H1 (cell line): ENCODE measurements around the gene TELO2.

Experiments
- ATF3 ChIP-seq: IDR thresholded peaks from 2 replicates; pipeline ENCODE4 v1.6.1; 2011; ENCODE audit warnings: low read depth, mild to moderate bottlenecking, low read length; ENCODE audit not compliant: insufficient read depth
- BRCA1 ChIP-seq: IDR thresholded peaks from 2 replicates; pipeline ENCODE4 v1.6.1; 2012; ENCODE audit warnings: low read depth, low read length, improper control_type of control experiment
- CREB1 ChIP-seq: IDR thresholded peaks from 2 replicates; pipeline ENCODE4 v1.6.1; 2012; ENCODE audit warnings: inconsistent platforms
- CTCF ChIP-seq, 3 experiments: IDR thresholded peaks; 1 replicate in 2 of 3; 2 replicates in 1 of 3; pipeline versions ENCODE4 v1.5.1 to v1.6.1; 2011; ENCODE audit warnings: low read length in 3 of 3, mild to moderate bottlenecking in 3 of 3, inconsistent platforms in 2 of 3, low read depth in 1 of 3, moderate library complexity in 1 of 3; ENCODE audit not compliant: insufficient read depth in 1 of 3; ENCODE audit errors: control extremely low read depth in 1 of 3
- EP300 ChIP-seq, 2 experiments: IDR thresholded peaks; 1 replicate in 1 of 2; 2 replicates in 1 of 2; pipeline ENCODE4 v1.6.1; 2011 to 2012; ENCODE audit warnings: low read depth in 2 of 2, low read length in 2 of 2, mild to moderate bottlenecking in 2 of 2, borderline replicate concordance in 1 of 2, inconsistent platforms in 1 of 2, moderate library complexity in 1 of 2
- EZH2 ChIP-seq: fragments of 200-600 bp; sonication (generic); IDR thresholded peaks from 2 replicates; pipeline ENCODE4 v1.7.1; 2012; ENCODE audit warnings: low read depth, mild to moderate bottlenecking, moderate library complexity, low read length, inconsistent platforms; ENCODE audit not compliant: severe bottlenecking
- HDAC2 ChIP-seq, 2 experiments: fragments of 300-600 bp in 1 of 2; sonication (generic) in 1 of 2; IDR thresholded peaks; 2 replicates each; pipeline ENCODE4 v1.6.1; 2011 to 2012; ENCODE audit warnings: low read depth in 2 of 2, low read length in 2 of 2, mild to moderate bottlenecking in 2 of 2, moderate library complexity in 2 of 2, borderline replicate concordance in 1 of 2, inconsistent platforms in 1 of 2
- PHF8 ChIP-seq: fragments of 200-600 bp; sonication (generic); conservative IDR thresholded peaks from 2 replicates; pipeline ENCODE4 v1.7.1; 2012; ENCODE audit warnings: low read depth, mild to moderate bottlenecking, inconsistent platforms, low read length, moderate library complexity
- POLR2A ChIP-seq, 2 experiments: IDR thresholded peaks; 1 replicate in 1 of 2; 2 replicates in 1 of 2; pipeline ENCODE4 v1.6.1; 2011; ENCODE audit warnings: low read depth in 2 of 2, low read length in 2 of 2, mild to moderate bottlenecking in 2 of 2; ENCODE audit errors: control extremely low read depth in 1 of 2
- POLR2AphosphoS5 ChIP-seq: IDR thresholded peaks from 2 replicates; pipeline ENCODE4 v1.6.1; 2011; ENCODE audit warnings: low read depth, low read length
- SIX5 ChIP-seq: IDR thresholded peaks from 2 replicates; pipeline ENCODE4 v1.6.1; 2011; ENCODE audit warnings: mild to moderate bottlenecking, low read depth, low read length

GRCh38 chr16:1491327-1491726, 1.8 kb upstream of the TELO2 start:
- TF ChIP-seq EP300 (IDR thresholded peaks at IDR 0.05; ENCODE audit: borderline replicate concordance in 1 of 2, low read depth in 2 of 2, low read length in 2 of 2), result no peak
- TF ChIP-seq BRCA1, result no peak
- TF ChIP-seq POLR2A (IDR thresholded peaks at IDR 0.05; ENCODE audit: control extremely low read depth in 1 of 2, low read depth in 2 of 2, low read length in 2 of 2), result no peak
- TF ChIP-seq CTCF (IDR thresholded peaks at IDR 0.05; ENCODE audit: control extremely low read depth in 1 of 3, insufficient read depth in 1 of 3, low read depth in 1 of 3, low read length in 3 of 3), result peak in 1 of 3 experiments; percentile 12; a peak in 1 of 4 replicates
- TF ChIP-seq PHF8, result no peak
- no peak for TF ChIP-seq HDAC2 (IDR thresholded peaks at IDR 0.05; ENCODE audit: borderline replicate concordance in 1 of 2, low read depth in 2 of 2, low read length in 2 of 2)
- no peak for TF ChIP-seq ATF3
- no peak for TF ChIP-seq CREB1
- no peak for TF ChIP-seq EZH2
- TF ChIP-seq SIX5, result no peak
- no peak for TF ChIP-seq POLR2AphosphoS5
